Endothelial cell of umbilical vein (primary cell): ENCODE results near the gene SUN3.

Experiments used
- POLR2A ChIP-seq: IDR thresholded peaks from 2 replicates; pipeline ENCODE4 v1.6.1; 2012; ENCODE audit warnings: low read depth, mild to moderate bottlenecking, control low read depth, low read length
- POLR2AphosphoS5 ChIP-seq: IDR thresholded peaks from 2 replicates; pipeline ENCODE4 v1.6.1; 2012; ENCODE audit warnings: low read depth, mild to moderate bottlenecking, control low read depth, low read length, moderate library complexity; ENCODE audit not compliant: insufficient read depth
- TF ChIP-seq, protein P1 (sequence below): IDR thresholded peaks from 2 replicates; pipeline ENCODE4 v1.6.1; 2011; ENCODE audit not compliant: insufficient read depth, insufficient read length
- TF ChIP-seq, protein P2 (sequence below), 2 donors: IDR thresholded peaks; 1 replicate in 1 of 2; 2 replicates in 1 of 2; pipeline ENCODE4 v1.5.1; 2011; ENCODE audit warnings: low read length in 2 of 2, mild to moderate bottlenecking in 2 of 2, moderate library complexity in 2 of 2, control low read depth in 1 of 2, inconsistent platforms in 1 of 2, low read depth in 1 of 2; ENCODE audit not compliant: insufficient read depth in 1 of 2; ENCODE audit errors: extremely low read depth in 1 of 2

DNA sequence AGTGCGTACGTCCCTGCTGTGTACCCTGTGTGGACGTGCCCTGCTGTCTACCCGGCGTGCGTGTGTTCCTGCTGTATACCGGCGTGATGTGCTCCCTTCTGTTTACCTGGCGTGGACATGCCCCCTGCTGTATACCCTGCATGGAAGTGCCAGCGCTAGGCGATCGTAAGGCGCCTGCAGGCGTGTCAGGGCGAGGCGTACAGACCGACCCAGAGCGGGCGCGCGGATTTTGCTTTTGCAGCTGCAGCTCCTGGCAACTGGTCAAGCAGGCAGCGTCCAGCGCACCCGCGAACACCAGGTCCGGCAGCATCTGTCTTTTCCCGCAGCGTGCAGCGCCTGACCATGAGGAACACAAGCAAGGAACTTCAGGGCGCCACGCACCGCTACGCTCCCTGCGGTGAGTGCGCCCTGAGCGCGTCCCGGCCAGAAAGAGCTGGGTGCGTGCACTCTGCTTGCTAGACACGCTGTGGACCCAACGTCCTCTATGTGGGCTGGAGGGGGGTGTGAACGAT is 7.1 kb upstream of the SUN3 start:
- TF ChIP-seq, protein P1, sequence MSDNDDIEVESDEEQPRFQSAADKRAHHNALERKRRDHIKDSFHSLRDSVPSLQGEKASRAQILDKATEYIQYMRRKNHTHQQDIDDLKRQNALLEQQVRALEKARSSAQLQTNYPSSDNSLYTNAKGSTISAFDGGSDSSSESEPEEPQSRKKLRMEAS, result no peak
- TF ChIP-seq, protein P2, sequence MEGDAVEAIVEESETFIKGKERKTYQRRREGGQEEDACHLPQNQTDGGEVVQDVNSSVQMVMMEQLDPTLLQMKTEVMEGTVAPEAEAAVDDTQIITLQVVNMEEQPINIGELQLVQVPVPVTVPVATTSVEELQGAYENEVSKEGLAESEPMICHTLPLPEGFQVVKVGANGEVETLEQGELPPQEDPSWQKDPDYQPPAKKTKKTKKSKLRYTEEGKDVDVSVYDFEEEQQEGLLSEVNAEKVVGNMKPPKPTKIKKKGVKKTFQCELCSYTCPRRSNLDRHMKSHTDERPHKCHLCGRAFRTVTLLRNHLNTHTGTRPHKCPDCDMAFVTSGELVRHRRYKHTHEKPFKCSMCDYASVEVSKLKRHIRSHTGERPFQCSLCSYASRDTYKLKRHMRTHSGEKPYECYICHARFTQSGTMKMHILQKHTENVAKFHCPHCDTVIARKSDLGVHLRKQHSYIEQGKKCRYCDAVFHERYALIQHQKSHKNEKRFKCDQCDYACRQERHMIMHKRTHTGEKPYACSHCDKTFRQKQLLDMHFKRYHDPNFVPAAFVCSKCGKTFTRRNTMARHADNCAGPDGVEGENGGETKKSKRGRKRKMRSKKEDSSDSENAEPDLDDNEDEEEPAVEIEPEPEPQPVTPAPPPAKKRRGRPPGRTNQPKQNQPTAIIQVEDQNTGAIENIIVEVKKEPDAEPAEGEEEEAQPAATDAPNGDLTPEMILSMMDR (IDR thresholded peaks at IDR 0.05; ENCODE audit: extremely low read depth in 1 of 2, insufficient read depth in 1 of 2, low read depth in 1 of 2, low read length in 2 of 2), result no peak
- TF ChIP-seq POLR2AphosphoS5 (no peak), POLR2A (no peak)
